ENCODE measurements around the gene C17orf58.

- TF ChIP-seq, protein P1, sequence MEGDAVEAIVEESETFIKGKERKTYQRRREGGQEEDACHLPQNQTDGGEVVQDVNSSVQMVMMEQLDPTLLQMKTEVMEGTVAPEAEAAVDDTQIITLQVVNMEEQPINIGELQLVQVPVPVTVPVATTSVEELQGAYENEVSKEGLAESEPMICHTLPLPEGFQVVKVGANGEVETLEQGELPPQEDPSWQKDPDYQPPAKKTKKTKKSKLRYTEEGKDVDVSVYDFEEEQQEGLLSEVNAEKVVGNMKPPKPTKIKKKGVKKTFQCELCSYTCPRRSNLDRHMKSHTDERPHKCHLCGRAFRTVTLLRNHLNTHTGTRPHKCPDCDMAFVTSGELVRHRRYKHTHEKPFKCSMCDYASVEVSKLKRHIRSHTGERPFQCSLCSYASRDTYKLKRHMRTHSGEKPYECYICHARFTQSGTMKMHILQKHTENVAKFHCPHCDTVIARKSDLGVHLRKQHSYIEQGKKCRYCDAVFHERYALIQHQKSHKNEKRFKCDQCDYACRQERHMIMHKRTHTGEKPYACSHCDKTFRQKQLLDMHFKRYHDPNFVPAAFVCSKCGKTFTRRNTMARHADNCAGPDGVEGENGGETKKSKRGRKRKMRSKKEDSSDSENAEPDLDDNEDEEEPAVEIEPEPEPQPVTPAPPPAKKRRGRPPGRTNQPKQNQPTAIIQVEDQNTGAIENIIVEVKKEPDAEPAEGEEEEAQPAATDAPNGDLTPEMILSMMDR (IDR thresholded peaks at IDR 0.05), result no peak
- no peak for TF ChIP-seq ZFX (IDR thresholded peaks at IDR 0.05; ENCODE audit: borderline replicate concordance)
Measured at GRCh38 chr17:67946513-67946912, 49.8 kb downstream of the C17orf58 start.

Data from 22Rv1 (cell line).